ES-I3 (cell line): ENCODE measurements around the gene SPINT2.
"Not testable (repeated sequence)": the region's sequence is repeated elsewhere in the genome, so short reads cannot be mapped to it uniquely, and the experiment has no call there.

Source experiments
- H3K36me3 ChIP-seq: 2 replicates; pipeline ENCODE4 v1.6.1; 2013; ENCODE audit warnings: mild to moderate bottlenecking, low read length, control low read depth, moderate library complexity; ENCODE audit not compliant: insufficient read depth
- H3K4me1 ChIP-seq: 2 replicates; pipeline ENCODE4 v1.6.1; 2013; ENCODE audit warnings: mild to moderate bottlenecking, control low read depth, low read length; ENCODE audit not compliant: insufficient read depth
- H3K9ac ChIP-seq: 2 replicates; pipeline ENCODE4 v1.6.1; 2013; ENCODE audit warnings: low read depth, mild to moderate bottlenecking, low read length, moderate library complexity
- H3K9me3 ChIP-seq: 2 replicates; pipeline ENCODE4 v1.6.1; 2013; ENCODE audit warnings: mild to moderate bottlenecking, low read length, moderate library complexity; ENCODE audit not compliant: control insufficient read depth, insufficient read depth

Gene SPINT2

DNA sequence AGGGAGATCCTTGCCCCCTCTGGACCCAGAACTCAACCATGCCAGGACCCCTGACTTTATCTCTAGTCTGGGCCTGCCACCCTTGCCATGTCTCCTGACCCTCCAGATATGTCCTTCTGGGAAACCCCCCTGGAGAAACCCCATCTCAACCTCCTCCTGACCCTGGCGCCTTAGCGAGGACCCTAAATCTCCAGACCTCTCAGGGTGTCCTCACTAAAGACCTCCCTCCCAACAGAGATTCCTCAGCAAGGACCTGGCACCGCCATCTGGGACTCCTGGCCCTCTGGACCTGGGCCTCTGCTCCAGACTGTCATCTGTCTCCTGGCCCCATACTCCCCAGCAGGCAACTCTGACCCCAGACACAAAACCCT, 56.6 kb downstream of the SPINT2 start:
- no peaks in the 10 kb centered on the region for H3K36me3 ChIP-seq
- H3K9me3 ChIP-seq = no peaks in the 10 kb centered on the region
- H3K4me1 ChIP-seq = peaks cover 3% of the 10 kb centered on the region; the same call in 1 of the 2 replicates
- peak overlapping the region; percentile 67; the same call in 1 of the 2 replicates for H3K9ac ChIP-seq

DNA sequence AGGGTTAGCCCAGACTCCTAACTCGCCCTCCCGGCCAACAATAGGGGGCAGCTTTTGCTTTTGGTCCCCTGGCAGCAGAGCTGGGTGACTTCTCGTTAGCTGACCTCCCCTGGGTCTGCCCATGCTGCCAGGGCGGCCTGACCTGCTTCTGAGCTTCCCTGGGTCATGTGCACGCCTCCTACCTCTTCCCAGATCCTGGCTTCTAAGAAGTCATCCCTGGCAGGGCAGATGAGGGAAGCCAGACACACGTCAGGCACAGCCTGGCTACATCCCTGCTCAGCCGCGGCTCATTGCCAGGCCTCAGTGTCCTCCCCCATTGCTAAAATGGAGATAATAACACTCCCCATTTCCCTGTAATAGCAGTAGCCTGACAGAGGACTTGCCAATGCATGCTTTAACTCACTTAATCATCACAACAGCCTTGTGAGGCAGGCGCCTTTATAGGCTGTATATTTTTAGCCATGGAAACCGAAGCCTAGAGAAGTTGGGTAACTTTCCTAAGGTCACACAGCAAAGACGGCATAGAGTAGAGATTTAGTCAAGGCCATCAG, 57.3 kb downstream of the SPINT2 start:
- Histone ChIP-seq H3K4me1 (peaks cover 3% of the 10 kb centered on the region; the same call in 1 of the 2 replicates), H3K9ac (no peak overlapping the region), H3K36me3 (no peaks in the 10 kb centered on the region), H3K9me3 (no peaks in the 10 kb centered on the region)

DNA sequence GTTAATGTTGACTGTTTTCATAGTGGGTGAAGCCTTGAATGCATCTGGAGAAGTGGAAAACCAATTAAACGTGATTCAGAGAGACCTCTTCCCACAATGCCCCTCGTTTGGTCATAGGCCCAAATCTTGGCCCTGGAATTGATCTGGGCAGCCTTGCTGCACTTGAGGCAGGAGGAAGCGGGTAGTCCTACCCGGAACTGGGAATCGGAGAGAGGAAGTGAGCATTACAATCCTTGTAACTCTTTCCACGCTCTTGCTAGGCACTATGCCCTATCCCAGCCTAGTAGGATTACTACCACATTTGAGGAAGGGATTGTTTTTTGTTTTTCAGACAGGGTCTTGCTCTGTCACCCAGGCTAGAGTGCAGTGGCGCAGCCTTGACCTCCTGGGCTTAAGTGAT, 58.9 kb downstream of the SPINT2 start:
- H3K36me3 ChIP-seq = 0 out of 2 replicates have a peak, but pooled peaks cover 4% of the 10 kb centered on the region
- H3K4me1 ChIP-seq = peaks cover 3% of the 10 kb centered on the region; the same call in 1 of the 2 replicates
- no peak overlapping the region for H3K9ac ChIP-seq
- H3K9me3 ChIP-seq = no peaks in the 10 kb centered on the region

DNA sequence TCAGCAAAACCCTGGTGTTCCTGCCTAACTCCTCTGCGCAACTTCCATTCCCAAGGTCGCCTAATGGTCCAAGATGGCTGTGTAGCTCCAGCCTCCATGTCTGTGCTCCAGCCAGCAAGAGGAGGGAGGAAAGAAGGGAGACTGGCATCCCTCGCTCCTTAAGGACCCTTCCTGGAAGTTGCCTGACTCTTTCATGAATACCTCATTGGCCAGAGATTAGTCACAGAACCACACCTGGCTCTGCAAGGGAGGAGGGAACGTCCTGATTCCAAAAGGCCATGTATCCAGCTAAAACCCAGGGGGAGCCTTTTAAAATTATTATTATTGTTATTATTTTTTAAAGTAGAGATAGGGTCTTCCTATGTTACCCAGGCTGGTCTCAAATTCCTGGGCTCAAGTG, 60.1 kb downstream of the SPINT2 start:
- H3K4me1 ChIP-seq = peaks cover 3% of the 10 kb centered on the region; the same call in 1 of the 2 replicates
- 0 out of 2 replicates have a peak, but pooled peaks cover 4% of the 10 kb centered on the region for H3K36me3 ChIP-seq
- no peak overlapping the region for H3K9ac ChIP-seq
- H3K9me3 ChIP-seq = no peaks in the 10 kb centered on the region

DNA sequence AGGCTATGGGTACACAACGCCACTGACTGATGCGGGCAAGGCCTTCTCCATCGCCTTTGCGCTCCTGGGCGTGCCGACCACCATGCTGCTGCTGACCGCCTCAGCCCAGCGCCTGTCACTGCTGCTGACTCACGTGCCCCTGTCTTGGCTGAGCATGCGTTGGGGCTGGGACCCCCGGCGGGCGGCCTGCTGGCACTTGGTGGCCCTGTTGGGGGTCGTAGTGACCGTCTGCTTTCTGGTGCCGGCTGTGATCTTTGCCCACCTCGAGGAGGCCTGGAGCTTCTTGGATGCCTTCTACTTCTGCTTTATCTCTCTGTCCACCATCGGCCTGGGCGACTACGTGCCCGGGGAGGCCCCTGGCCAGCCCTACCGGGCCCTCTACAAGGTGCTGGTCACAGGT, 62.2 kb downstream of the SPINT2 start:
- Histone ChIP-seq H3K36me3 (0 out of 2 replicates have a peak, but pooled peaks cover 4% of the 10 kb centered on the region), H3K4me1 (no peaks in the 10 kb centered on the region), H3K9ac (no peak overlapping the region), H3K9me3 (no peaks in the 10 kb centered on the region)

DNA sequence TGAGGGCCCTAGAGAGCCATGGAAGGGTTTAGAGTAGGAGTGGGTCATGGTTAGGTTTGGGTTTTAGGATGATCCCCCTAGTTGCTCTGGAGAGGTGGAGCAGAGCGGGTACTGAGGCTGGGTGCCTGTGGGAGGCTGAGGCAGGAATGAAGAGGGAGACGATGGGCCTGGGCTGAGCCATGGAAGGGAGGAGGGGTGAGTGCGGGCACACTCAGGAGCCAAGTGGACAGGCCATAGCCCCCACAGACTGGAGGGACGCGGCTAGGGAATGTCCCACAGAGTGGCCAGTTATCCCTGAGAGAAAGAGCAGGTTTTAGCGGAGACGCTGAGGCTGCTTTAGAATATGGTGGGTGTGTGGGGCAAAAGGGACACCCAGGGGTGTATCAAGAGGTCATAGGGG, 65.3 kb downstream of the SPINT2 start:
- H3K4me1 ChIP-seq = no peaks in the 10 kb centered on the region
- H3K9me3 ChIP-seq = no peaks in the 10 kb centered on the region
- 0 out of 2 replicates have a peak, but pooled peaks cover 4% of the 10 kb centered on the region for H3K36me3 ChIP-seq
- no peak overlapping the region for H3K9ac ChIP-seq

DNA sequence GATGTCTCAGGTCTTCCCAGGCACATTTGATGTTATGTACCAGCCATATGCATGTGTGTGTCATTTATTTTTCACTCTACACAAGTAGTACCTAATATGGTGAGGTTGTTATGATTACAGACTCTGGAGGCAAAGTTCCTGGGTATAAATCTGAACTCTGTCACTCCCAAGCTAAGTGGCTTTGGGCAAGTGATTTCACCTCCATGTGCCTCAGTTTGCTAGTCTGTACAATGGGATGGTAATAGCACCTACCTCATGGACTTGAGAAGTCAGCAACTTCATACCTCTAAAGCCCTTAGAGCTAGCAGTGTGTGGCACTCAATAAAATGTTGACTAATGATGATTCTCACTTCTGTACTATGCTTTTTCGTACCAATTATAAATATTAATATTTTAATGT, 67.4 kb downstream of the SPINT2 start:
- Histone ChIP-seq H3K9ac (no peak overlapping the region), H3K36me3 (0 out of 2 replicates have a peak, but pooled peaks cover 4% of the 10 kb centered on the region), H3K4me1 (0 out of 2 replicates have a peak, but pooled peaks cover 3% of the 10 kb centered on the region), H3K9me3 (no peaks in the 10 kb centered on the region)

DNA sequence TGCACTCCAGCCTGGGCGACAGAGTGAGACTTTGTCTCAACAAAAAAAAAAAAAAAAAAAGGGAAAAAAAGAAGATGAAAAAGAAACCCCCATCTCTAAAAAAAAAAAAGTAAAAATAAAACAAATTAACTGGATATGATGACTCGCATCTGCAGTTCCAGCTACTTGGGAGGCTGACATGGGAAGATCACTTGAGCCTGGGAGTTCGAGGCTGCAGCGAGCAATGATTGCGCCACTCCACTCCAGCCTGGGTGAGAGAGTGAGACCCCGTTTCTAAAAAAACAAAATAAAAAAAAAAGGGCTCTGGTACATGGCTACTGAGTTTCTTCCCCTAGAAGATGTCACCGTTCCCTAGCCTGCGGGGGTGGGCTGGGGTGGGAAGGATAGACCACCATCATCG, 68.9 kb downstream of the SPINT2 start:
- H3K9me3 ChIP-seq = no peaks in the 10 kb centered on the region
- H3K4me1 ChIP-seq = 0 out of 2 replicates have a peak, but pooled peaks cover 3% of the 10 kb centered on the region
- no peaks in the 10 kb centered on the region for H3K36me3 ChIP-seq
- no peak overlapping the region for H3K9ac ChIP-seq

DNA sequence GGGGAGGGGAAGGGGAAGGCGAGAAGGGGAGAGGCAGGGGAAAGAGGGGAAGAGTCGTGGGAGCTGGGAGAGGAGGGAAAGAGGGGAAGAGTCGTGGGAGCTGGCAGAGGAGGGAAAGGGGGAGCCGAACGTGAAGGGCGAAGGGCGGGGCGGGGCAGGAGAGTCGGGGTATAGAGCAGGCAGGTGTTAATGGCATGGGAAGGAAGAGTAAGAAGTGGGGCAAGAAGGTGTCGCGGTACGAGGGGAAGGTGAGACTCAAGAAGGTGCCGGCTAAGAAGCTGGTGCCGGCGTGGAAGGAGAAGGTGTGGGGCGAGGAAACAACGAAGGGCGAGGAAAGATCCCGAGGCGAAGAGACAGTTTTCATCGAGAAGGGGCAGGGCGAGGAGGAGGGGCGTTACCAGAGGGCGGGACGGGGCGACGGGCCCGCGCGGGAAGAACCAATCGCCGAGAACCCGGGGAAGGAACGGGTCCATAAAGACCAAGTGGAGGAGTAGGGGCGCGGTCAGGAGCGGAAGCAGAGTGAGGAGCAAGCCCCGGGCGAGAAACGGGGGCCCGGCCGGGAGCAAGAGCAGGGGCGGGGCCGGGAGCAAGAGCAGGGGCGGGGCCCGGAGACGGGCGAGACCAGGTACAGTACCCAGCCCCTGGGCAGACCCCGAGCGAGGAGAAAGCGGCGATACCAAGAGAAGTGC, 71.7 kb downstream of the SPINT2 start:
- H3K9me3 ChIP-seq = no peaks in the 10 kb centered on the region

DNA sequence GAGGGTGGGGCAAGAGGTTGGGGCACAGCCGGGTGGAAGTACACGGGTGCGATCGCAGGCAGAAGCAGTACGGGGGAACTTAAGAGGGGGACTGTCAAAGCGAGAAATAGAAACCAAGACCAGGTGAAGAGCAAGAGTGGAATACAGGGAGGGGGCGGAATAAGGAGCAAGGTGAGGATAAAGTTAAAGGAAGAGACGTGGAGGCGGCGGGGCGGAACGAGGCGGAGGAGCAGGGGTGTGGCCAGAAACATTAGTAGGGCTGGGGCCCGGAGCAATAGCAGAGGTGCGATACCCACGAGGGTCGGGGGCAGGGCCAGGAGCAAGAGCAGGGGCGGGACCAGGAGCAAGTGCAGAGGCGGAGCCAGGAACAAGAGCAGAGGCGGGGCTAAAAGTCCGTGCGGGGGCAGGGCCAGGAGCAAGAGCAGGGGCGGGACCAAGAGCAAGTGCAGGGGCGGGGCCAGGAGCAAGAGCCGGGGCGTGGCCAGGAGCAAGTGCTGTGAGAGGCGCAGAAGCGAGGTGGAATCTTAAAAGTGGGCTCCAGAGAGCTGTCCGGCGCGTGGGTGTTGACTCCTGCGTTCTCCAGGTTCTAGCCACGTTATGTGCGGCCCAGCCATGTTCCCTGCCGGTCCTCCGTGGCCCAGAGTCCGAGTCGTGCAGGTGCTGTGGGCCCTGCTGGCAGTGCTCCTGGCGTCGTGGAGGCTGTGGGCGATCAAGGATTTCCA, 72.4 kb downstream of the SPINT2 start:
- Histone ChIP-seq H3K36me3 (no peaks in the 10 kb centered on the region), H3K9ac (peak overlapping the region; percentile 98), H3K9me3 (no peaks in the 10 kb centered on the region)

More for the DNA sequence above, 71.7 kb downstream of the SPINT2 start:
- peak overlapping the region; percentile 98 for H3K9ac ChIP-seq
- peaks cover 3% of the 10 kb centered on the region; the same call in 1 of the 2 replicates for H3K4me1 ChIP-seq
- no peaks in the 10 kb centered on the region for H3K36me3 ChIP-seq

DNA sequence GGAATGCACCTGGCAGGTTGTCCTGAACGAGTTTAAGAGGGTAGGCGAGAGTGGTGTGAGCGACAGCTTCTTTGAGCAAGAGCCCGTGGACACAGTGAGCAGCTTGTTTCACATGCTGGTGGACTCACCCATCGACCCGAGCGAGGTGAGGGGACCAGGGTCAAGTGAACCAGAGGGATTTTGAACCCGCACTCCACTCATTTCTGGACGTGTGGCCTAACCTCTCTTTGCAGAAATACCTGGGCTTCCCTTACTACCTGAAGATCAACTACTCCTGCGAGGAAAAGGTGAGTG, 72.9 kb downstream of the SPINT2 start:
- H3K4me1 ChIP-seq = peaks cover 3% of the 10 kb centered on the region; the same call in 1 of the 2 replicates
- H3K9ac ChIP-seq = peak overlapping the region; percentile 98; the same call in 1 of the 2 replicates
- H3K9me3 ChIP-seq = no peaks in the 10 kb centered on the region
- H3K36me3 ChIP-seq = no peaks in the 10 kb centered on the region

More for the DNA sequence above, 72.4 kb downstream of the SPINT2 start:
- peaks cover 3% of the 10 kb centered on the region; the same call in 1 of the 2 replicates for H3K4me1 ChIP-seq

DNA sequence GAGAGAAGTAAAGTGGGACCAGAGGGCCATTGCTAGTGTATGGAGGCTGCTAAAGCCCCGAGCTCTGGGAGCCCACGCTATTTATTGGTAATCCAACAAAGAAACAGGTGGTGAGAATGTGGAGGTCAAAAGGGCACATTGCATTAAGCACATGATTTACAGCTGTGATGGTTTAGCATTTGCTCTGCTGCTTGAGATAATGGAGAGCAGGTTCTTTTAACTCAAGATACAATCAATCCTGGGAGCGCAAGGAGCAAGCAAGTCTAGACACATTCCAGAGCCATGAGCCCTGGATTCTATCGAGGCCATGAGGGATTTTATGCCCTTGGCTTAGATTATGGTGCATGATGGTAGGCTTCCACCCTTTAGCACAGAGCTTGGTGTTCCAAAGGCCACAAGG, 74.6 kb downstream of the SPINT2 start:
- H3K9me3 ChIP-seq, H3K9ac ChIP-seq, H3K4me1 ChIP-seq, H3K36me3 ChIP-seq: not testable (repeated sequence)

DNA sequence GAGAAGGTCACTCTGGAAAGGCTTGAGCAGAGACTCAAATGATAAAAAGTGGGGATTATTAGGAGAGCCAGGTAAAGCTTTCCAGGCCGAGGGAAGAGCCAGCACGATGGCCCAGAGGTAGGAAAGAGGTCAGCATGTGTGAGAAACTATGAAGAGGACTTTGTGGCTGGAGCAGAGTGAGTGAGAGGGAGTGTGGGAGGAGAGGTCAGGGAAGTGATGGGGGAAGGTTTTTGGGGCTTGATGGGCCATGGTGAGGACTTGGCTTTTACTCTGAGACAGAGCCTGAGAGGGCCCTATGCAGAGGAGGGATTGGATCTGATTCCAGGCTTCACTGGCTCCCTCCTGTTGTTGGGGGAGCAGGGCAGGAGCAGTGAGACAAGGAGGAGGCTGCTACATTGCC, 76.6 kb downstream of the SPINT2 start:
- Histone ChIP-seq H3K36me3 (no peaks in the 10 kb centered on the region), H3K9me3 (no peaks in the 10 kb centered on the region), H3K9ac (no peak overlapping the region), H3K4me1 (peaks cover 7% of the 10 kb centered on the region; the same call in 1 of the 2 replicates)
